ENCODE data around the gene NRBF2.

DNA sequence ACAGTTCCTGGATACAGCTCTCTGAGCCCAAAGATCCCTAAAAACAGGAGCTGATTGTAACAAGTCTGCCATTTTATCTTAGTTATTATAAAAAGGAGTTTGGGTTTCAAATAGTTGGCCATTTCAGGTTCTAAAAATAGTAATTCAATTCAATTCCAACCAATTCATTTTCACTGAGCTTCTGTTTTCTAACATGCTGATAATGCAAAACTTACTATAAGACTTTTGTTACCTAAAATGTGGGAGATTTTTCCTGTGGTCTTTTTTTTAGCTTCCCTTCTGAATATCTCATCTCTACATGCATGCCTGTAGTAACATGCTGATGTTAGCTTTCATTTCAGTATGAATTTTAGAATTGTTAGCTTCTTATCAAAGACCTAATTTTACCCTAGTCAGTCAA lies 13.4 kb downstream of the NRBF2 start:
- TF ChIP-seq, protein P1, sequence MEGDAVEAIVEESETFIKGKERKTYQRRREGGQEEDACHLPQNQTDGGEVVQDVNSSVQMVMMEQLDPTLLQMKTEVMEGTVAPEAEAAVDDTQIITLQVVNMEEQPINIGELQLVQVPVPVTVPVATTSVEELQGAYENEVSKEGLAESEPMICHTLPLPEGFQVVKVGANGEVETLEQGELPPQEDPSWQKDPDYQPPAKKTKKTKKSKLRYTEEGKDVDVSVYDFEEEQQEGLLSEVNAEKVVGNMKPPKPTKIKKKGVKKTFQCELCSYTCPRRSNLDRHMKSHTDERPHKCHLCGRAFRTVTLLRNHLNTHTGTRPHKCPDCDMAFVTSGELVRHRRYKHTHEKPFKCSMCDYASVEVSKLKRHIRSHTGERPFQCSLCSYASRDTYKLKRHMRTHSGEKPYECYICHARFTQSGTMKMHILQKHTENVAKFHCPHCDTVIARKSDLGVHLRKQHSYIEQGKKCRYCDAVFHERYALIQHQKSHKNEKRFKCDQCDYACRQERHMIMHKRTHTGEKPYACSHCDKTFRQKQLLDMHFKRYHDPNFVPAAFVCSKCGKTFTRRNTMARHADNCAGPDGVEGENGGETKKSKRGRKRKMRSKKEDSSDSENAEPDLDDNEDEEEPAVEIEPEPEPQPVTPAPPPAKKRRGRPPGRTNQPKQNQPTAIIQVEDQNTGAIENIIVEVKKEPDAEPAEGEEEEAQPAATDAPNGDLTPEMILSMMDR (IDR thresholded peaks at IDR 0.05): no peak
- no peak for TF ChIP-seq ZFX (IDR thresholded peaks at IDR 0.05; ENCODE audit: borderline replicate concordance)

Measured in 22Rv1 (cell line).